HG03159 (cell line): ENCODE results near the gene TGFBR1.

Experiments used
- ATAC-seq: cut with Tn5 transposase; IDR thresholded peaks from one replicate; pipeline ENCODE4 v1.9.1; 2021; ENCODE audit warnings: mild to moderate bottlenecking, moderate library complexity; ENCODE audit not compliant: unreplicated experiment

Gene TGFBR1

DNA sequence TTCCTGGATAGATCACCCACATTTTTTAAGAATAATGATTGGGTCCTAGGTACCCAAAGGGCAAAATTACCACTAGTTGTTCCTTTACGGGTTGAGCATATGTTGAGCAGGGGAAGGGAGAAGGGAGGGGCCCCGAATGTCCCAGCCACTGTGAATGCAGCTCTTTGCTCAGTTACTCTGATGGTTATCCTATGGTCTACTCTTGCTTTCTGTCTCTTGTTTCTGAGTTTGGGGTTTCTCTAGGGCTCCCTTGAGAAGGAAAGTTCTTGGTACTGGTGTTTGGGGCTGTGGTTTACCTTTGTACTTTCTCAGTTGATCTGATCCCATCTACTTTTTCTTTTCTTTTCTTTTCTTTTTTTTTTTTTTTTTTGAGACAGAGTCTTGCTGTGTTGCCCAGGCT, 61.2 kb downstream of the TGFBR1 start:
- ATAC-seq, result no peak

DNA sequence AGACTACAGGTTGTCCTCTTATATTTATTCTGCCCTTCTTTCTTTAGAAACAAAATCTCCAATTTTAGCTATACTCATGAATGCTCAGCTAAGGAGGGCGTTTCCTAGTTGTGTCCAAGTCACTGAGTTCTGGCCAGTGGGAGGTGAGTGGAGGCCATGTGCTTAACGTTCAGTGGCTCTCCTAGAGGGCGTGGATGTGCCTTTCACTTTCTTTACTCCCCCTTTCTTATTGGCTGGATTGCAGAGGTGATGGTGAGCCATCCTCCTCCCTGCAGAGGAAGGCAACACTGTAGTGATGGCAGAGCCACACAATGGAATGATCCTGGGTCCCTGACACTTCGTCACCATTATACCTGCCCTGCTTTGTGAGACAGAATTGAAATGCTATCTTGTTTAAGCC, 62.2 kb downstream of the TGFBR1 start:
- ATAC-seq, result no peak

GRCh38 chr9:99167694-99168093, 62.8 kb downstream of the TGFBR1 start:
- ATAC-seq, result no peak

GRCh38 chr9:99169086-99169485, 64.2 kb downstream of the TGFBR1 start:
- no peak for ATAC-seq

- no peak for ATAC-seq
Observed at GRCh38 chr9:99169982-99170761, 65.3 kb downstream of the TGFBR1 start.

- no peak for ATAC-seq
Observed at GRCh38 chr9:99171225-99172123, 66.6 kb downstream of the TGFBR1 start.

DNA sequence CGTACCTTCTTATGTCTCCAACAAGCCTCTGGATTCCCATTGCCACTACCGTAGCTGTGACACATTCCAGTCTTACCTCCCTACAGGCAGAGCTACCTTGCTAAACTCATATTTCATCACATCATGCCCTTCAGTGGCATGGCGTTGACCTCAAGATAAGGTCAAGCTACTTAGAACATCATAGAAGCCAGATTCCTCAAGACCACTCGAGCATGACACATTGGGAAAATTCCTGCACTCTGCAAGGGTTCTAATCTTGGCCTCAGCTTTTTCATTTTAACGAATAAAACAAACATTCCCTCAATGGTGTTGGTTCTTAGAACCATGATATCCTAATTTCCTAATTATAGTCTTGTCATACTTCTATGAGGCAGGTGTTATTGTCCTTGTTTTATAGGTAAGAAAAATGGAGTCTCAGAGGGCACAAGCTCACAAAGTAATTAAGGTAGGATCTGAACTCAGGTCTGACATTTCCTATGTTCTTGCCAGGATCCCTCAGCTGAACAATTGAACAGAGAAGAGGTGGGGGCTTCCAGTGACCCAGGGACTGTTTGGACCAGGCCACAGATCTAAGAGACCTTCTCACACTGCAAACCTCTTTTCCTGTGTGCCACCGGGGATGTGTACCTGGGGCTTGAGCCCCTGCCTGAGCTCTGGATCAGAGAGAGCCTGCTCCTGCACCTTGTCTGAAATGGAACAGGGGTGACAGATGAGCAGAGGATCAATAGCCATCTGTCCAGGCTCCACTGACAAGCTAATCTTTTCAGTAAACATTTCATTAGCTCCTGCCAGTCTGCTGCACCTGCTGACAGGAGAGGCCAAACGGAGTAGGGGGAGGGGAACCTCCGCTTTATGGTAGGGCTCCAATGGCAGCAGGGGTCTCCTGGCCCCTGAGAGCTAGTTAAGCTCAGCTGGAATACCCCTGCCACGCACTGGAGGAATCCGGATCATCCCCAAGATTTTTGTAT, 67.5 kb downstream of the TGFBR1 start:
- ATAC-seq, result no peak

- peak; percentile 57 for ATAC-seq
Observed at GRCh38 chr9:99173570-99174504, 68.9 kb downstream of the TGFBR1 start.

- ATAC-seq, result no peak
Observed at GRCh38 chr9:99176527-99177013, 71.7 kb downstream of the TGFBR1 start.

GRCh38 chr9:99177576-99178366, 72.9 kb downstream of the TGFBR1 start:
- ATAC-seq, result no peak

DNA sequence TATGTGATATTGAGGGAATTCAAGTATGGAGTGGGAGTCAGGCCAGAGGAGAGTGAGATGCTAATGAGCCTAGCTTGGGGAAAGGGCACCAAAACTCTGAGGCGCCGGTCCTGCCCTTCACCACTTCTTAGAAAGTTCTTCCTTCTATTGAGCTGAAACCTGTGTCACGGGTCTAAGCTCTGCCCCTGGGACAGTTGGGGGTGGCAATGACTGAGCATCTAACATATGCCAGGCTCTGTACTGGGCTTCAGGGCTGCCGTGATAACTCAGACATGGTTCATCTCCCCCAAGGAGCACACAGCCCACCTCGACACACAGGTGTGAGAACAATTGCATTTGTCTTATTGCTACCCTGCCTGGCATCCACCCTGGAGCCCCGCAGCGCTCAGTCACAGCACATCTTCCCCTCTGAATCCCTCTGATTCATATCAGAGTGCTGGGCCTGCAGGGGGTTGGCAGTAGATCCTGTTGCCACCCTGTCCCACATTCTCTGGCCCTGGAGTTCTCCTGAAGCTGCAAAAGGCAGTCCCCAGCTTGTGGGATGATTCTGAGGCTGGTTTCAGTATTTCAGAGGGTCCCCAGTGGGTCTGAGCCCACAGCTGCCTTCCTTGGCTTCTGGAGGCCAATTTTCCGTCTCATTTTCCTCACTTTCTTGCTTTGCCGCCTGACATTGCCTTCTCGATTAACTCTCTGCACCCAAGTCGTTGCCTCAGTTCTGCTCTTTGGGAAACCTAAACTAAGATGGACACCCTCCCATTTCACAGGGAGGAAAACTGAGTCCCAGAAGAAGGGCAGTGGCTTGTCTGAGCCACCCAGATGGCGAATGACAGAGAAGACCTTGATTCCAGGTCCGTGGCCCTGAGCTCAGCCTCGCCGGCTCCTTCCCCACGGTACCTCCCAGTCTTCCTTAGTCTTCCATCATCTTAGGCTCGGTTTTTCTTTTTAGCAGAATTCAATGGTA, 74.3 kb downstream of the TGFBR1 start:
- no peak for ATAC-seq

GRCh38 chr9:99180199-99180598, 75.3 kb downstream of the TGFBR1 start:
- no peak for ATAC-seq

DNA sequence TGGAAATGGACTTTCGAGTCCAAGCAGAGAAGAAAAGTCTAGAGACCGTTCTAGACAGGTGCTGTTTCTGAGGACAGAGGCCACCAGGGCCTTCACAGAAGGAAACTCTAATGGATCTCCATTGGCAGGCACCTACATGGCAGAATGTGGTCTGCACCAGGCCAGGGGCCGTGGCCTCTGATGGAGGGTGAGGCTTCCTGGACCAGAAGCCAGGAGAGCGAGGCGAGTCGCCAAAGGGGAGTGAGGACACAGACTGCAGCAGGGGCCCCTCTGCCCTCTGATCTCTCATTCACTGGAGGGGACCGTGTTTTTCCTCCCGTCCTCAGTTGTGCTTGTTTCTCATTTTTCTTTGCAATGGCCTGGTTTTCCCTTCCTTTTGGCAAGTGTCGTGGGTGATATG, 75.7 kb downstream of the TGFBR1 start:
- no peak for ATAC-seq

GRCh38 chr9:99181206-99181605, 76.3 kb downstream of the TGFBR1 start:
- ATAC-seq, result no peak

DNA sequence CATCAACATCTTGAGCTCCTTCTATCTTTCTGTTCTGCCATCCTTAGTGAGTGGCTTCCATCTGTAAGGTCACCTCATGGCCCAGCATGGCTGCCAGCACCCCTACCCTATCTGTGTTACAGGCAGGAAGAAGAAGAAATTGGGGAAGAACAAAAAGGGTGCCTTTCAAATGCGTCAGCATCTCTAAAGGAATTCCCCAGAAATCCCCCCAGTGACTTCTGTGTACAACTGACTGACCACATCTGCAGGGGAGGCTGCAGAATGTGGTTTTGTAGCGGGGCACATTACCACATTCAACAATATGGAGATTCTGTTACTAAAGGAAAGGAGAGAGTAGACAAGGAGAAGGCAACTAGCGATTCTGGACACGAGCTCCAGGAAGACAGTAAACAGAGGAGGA, 76.7 kb downstream of the TGFBR1 start:
- ATAC-seq, result no peak

DNA sequence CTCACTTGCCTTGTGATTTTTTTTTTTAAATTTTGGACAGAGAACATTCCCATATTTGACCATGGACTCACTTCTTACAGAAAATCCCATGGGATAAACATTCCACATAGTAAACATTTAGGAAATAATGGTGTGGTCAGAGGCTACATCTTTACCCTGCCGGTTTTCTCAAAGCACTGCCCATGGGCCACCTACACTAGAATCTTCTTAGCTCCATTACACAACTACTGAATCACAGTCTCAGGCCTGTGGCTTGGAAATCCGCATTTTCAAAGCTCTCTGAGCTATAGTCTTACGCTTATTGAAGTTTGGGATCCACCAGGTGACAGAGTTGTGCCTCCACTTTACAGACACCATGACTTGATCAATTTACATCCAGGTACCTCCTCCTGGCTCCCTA, 77.4 kb downstream of the TGFBR1 start:
- ATAC-seq, result no peak

GRCh38 chr9:99183616-99184015, 78.7 kb downstream of the TGFBR1 start:
- no peak for ATAC-seq

DNA sequence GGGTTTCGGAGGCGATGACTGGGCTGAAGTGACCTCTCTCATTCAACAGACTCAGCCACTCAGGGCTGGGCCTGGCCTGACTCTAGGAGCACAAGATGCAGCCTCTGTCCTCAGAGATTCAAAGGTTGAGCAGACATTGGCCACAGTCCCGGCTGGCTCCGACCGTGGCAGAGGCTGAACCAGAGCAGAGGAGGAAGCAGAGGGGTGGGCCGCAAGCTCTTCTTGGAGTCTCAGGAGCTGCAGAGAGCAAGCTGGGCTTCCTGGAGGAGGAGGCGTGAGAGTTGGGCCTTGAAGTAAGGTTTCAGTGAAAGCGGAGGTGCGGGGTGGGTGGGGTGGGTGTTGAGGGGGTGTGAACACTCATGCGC, 79.2 kb downstream of the TGFBR1 start:
- ATAC-seq, result peak; percentile 4
